Hematopoietic multipotent progenitor cell treated with erythropoietin and hydrocortisone succinate and interleukin-3 and kit ligand, for 15 days (in vitro differentiated cells): ENCODE measurements around the gene PGAM5.
"Not testable (repeated sequence)": the region's sequence is repeated elsewhere in the genome, so short reads cannot be mapped to it uniquely, and the experiment has no call there.

Experiments
- DNase-seq: peaks from one replicate; pipeline ENCODE4 v3.0.0-alpha.2; 2015; ENCODE audit warnings: low spot score

The PGAM5 gene

DNA sequence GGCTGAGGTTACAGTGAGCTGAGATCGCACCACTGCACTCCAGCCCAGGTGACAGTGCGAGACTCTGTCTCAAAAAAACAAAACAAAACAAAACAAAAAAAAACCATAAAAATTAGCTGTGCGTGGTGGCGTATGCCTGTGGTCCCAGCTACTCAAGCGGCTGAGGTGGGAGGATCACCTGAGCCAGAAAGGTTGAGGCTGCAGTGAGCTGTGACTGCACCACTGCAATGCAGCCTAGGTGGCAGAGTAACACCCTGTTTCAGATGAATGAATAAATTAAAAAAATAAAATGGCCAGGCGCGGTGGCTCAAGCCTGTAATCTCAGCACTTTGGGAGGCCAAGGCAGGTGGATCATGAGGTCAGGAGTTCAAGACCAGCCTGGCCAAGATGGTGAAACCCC is 43.0 kb downstream of the PGAM5 start:
- DNase-seq, result not testable (repeated sequence)

GRCh38 chr12:132754160-132754932 is 43.7 kb downstream of the PGAM5 start:
- DNase-seq, result no peak

DNA sequence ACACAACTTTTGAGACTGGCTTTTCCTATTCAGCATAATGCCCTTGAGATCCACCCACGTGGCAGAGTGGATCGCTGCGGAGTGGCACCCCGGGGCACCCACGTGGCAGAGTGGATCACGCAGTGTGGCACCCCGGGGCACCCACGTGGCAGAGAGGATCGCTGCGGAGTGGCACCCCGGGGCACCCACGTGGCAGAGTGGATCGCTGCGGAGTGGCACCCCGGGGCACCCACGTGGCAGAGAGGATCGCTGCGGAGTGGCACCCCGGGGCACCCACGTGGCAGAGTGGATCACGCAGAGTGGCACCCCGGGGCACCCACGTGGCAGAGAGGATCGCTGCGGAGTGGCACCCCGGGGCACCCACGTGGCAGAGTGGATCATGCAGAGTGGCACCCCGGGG is 48.2 kb downstream of the PGAM5 start:
- not testable (repeated sequence) for DNase-seq

DNA sequence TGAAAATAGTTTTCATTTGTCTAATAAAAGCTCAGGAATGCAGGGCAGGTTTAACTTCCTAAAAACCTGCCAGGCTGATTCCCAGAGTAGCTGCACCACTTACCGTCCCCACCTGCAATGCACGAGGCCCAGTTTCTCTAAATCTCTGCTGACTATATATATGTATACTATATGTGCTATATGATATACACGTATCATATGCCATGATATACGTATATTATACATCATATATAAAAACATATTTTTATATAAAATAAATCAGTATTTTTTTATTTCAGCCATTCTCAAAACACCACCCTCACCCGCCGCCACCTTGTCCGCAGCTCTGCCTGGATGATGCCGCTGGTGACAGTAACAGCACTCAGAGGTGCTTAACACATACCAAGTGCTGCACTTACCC is 48.7 kb downstream of the PGAM5 start:
- DNase-seq, result no peak

DNA sequence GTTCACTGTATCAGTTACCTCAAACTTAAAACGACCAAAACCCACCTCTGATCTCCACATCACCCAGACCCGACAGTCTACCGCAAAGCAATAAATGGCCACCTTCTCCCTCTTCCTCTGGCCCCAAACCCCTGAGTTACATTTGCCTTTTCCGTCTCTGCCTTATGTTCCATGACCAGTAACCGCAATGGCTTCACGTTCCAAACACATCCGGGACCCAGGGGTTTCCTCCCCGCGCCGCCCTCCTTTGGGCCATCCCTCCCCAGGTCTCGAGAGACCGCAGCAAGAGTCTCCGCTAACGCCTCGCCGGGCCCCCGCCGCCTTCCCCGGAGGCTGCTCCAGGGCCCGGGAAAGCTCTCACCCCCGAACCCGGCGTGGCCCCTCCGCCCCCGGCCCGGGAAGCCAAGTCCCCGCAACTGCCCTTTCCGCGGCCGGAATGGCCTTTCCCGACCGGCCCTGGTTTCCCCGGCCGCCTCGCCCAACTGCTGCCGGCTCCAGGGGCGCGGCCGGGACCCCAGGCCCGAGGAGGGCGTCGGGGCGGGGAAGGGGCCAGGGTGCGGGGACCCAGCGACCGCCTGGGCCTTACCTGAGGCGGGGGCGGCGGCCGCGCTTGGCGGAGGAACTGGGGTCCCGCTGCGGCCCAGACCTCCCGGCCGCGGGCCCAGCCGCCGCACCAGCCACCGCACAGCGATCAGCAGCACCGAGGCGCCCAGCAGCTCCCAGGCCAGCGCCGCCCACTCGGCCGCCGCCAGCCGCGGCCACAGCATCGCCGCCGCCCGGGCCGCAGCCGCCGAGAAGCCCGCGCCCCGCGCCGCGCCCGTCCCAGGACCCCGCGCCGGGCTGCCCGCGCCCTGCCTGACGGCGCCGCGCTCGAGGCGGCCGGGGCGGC is 50.6 kb downstream of the PGAM5 start, which contains the start of gene ANKLE2:
ANKLE2 (minus strand) TSS at position 801 of the 889 bp plus-strand sequence; CDS start at position 767, 34 bp downstream.
- peak; percentile 65 for DNase-seq

DNA sequence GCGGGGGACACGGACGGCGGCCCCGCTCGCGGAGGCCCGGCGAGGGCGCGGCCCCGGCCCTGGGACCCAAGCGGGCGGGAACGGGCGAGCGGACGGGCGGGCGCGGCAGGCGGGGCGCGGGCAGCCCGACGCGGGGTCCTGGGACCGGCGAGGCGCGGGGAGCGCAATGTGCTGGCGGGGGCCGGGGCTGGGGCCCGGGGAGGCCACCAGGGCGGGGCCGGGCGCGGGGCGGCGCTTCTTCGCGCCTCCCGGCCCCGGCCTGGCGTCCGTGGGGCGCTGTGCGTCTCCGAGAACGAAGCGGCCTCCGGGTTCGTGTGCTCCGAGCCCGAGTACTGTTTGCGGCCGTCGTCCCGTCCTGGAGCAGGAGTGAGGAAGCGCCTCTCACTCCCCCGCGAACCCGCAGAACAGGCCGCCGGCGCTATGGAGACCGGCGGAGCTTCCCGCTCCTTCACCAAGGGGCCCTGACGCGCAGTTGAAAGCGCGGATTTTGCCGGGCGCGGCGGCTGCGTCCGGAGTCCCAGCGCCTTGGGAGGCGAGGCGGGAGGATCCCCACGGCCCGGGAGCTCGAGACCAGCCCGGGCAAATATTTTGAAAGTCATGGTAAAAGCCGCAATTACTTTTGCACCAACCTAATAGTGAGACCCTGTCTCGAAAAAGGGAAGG is 51.4 kb downstream of the PGAM5 start:
- peak; percentile 83 for DNase-seq

GRCh38 chr12:132764231-132764630 is 53.6 kb downstream of the PGAM5 start:
- DNase-seq, result no peak

GRCh38 chr12:132765361-132765760 is 54.7 kb downstream of the PGAM5 start:
- no peak for DNase-seq

DNA sequence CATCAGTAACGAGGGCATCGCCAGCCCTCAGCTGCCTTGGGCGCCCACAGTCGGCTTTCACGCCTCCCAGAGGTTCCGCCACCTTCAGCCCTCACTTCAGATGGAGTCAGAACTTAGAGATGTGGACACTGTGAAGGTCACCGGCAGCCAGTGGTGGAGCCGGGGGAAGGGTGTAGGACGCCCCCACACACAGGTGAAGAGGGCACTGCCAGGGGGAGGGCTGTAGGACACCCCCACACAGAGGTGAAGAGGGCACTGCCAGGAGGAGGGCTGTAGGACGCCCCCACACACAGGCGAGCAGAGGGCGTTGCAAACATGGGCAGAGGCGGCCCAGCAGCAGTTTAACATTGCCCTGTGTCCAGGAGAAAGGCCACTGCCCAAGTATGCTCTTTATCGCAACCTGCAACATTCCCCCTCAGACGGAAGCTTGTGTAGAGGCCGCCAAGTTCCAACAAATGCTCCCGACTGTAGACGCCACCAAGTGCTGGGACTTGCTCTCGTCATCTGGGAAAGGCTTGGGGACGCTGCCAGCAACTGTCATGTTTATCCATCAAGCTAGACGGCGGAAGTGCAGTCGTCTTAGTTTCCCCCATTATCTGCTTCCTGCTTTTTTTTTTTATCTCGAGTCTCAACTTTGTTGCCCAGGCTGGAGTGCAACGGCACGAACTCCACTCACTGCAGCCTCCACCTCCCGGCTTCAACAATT is 55.9 kb downstream of the PGAM5 start:
- DNase-seq, result no peak

DNA sequence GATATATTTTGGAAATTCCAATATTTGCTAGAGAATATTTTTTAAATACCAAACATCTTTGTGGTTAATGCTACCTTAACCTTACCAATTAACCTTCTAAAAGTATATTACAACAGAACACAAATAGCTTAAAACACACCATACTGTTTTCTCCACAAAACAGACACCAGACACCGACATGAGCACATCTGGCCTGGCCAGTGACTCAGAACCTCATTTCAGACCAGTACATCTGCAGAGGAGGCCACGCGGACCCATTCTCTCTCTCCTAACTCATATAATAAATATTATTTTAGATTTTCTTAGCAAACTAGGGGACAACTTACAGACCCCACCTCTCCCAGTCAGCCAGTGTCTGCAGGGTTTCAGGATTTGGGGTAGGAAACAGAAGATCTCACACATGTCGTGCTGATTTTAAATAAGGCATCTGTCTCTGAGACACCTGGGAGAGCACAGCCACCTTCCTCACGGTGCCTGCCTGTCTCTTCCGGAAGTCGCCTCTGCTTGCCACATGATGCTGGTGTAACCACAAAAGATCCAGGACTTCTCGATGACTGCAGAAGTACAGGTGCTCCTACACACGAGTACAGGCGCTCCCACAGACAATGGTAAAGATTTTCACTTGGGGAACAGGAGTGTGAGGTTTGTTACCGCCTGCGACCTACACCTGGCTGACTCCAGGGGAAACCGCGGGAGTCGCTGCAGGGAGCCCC is 60.6 kb downstream of the PGAM5 start:
- no peak for DNase-seq
